ENCODE measurements around the gene B3GAT3.
A peak's percentile ranks its signal among the peaks of the same experiment; 100 is the strongest.

B3GAT3 gene

GRCh38 chr11:62601372-62602140 is 20.2 kb downstream of the B3GAT3 start, which contains the start of gene MTA2:
Gene MTA2, minus strand, starts transcription at chr11:62601865. Its CDS starts 415 bp downstream, at chr11:62601450.
- TF ChIP-seq FOXP2 (optimal IDR thresholded peaks at IDR 0.05; ENCODE audit: borderline replicate concordance, extremely low read depth, extremely low read length, insufficient read depth) (peak; percentile 19), TAF1 (IDR thresholded peaks at IDR 0.05; ENCODE audit: borderline replicate concordance, insufficient read depth, low read length) (peak; percentile 29; the same call in 1 of the 2 replicates), REST (IDR thresholded peaks at IDR 0.05; ENCODE audit: insufficient read depth in 1 of 2, low read depth in 2 of 2, low read length in 2 of 2) (0 out of 4 replicates have a peak, but pooled peaks of 1 of the 2 experiments have one; percentile 38), SIN3A (IDR thresholded peaks at IDR 0.05; ENCODE audit: borderline replicate concordance, insufficient read depth, low read length) (no peak), POLR2AphosphoS5 (IDR thresholded peaks at IDR 0.05; ENCODE audit: low read depth, low read length) (peak; percentile 87)

- TF ChIP-seq FOXP2 (optimal IDR thresholded peaks at IDR 0.05; ENCODE audit: borderline replicate concordance, extremely low read depth, extremely low read length, insufficient read depth) (no peak), TAF1 (IDR thresholded peaks at IDR 0.05; ENCODE audit: borderline replicate concordance, insufficient read depth, low read length) (0 out of 2 replicates have a peak, but pooled peaks have one; percentile 1)
These were observed 20.7 kb downstream of the B3GAT3 start for GRCh38 chr11:62601122-62601371.

- TF ChIP-seq TAF1 (IDR thresholded peaks at IDR 0.05; ENCODE audit: borderline replicate concordance, insufficient read depth, low read length), result no peak
- no peak for TF ChIP-seq REST (IDR thresholded peaks at IDR 0.05; ENCODE audit: insufficient read depth in 1 of 2, low read depth in 2 of 2, low read length in 2 of 2)
- no peak for TF ChIP-seq SIN3A (IDR thresholded peaks at IDR 0.05; ENCODE audit: borderline replicate concordance, insufficient read depth, low read length)
- no peak for TF ChIP-seq FOXP2 (optimal IDR thresholded peaks at IDR 0.05; ENCODE audit: borderline replicate concordance, extremely low read depth, extremely low read length, insufficient read depth)
- TF ChIP-seq POLR2AphosphoS5 (IDR thresholded peaks at IDR 0.05; ENCODE audit: low read depth, low read length), result no peak
These were observed 21.2 kb downstream of the B3GAT3 start for GRCh38 chr11:62600367-62601121.

GRCh38 chr11:62599901-62600300 is 21.9 kb downstream of the B3GAT3 start:
- TF ChIP-seq FOXP2 (optimal IDR thresholded peaks at IDR 0.05; ENCODE audit: borderline replicate concordance, extremely low read depth, extremely low read length, insufficient read depth) (no peak), SIN3A (IDR thresholded peaks at IDR 0.05; ENCODE audit: borderline replicate concordance, insufficient read depth, low read length) (no peak), REST (IDR thresholded peaks at IDR 0.05; ENCODE audit: insufficient read depth in 1 of 2, low read depth in 2 of 2, low read length in 2 of 2) (no peak), TAF1 (IDR thresholded peaks at IDR 0.05; ENCODE audit: borderline replicate concordance, insufficient read depth, low read length) (0 out of 2 replicates have a peak, but pooled peaks have one; percentile 0)

GRCh38 chr11:62599069-62599696 is 22.6 kb downstream of the B3GAT3 start:
- TF ChIP-seq SIN3A (IDR thresholded peaks at IDR 0.05; ENCODE audit: borderline replicate concordance, insufficient read depth, low read length) (no peak), FOXP2 (optimal IDR thresholded peaks at IDR 0.05; ENCODE audit: borderline replicate concordance, extremely low read depth, extremely low read length, insufficient read depth) (peak; percentile 96), POLR2AphosphoS5 (IDR thresholded peaks at IDR 0.05; ENCODE audit: low read depth, low read length) (no peak)
